Measurements from ENCODE around the gene LZTFL1.

LZTFL1 gene

DNA sequence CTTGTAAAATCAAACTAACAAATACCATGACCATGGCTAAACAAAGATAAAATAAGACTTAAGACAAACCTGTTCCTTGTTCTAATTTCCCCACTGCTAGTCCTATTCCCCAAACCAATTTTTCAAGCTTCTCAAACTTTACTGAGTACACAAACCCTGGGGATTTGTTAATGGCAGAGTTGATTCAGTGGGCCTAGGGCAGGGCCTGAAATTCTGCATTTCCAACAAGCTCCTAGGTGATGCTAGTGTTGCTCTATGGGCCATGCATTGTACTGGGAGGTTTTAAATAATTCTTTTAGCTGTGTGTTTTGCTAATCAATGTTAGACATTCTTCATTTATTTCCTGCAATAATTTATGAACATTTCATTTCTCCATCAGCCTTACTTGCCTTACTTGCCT is 31.1 kb upstream of the LZTFL1 start:
- no peak overlapping the region for H2AFZ ChIP-seq (ENCODE audit: low read depth, low read length, severe bottlenecking)
- H3K27me3 ChIP-seq (ENCODE audit: low read length): no peaks in the 10 kb centered on the region
- H3K27ac ChIP-seq (ENCODE audit: low read depth, low read length): no peak overlapping the region
- H3K9ac ChIP-seq (ENCODE audit: low read length): no peak overlapping the region
- H3K79me2 ChIP-seq (ENCODE audit: insufficient read depth, low read length): no peaks in the 10 kb centered on the region
- TF ChIP-seq CTCF (IDR thresholded peaks at IDR 0.05; ENCODE audit: insufficient read depth, low read length, poor library complexity, severe bottlenecking) (no peak), EZH2phosphoT487 (conservative IDR thresholded peaks at IDR 0.05; ENCODE audit: low read length) (no peak)
- no peak overlapping the region for H3K4me3 ChIP-seq (ENCODE audit: insufficient read depth, low read length, poor library complexity, severe bottlenecking)
- no peaks in the 10 kb centered on the region for H3K9me2 ChIP-seq (replicated peaks; ENCODE audit: insufficient read depth, low read length)
- H3K36me3 ChIP-seq (ENCODE audit: low read length): no peaks in the 10 kb centered on the region
- no peaks in the 10 kb centered on the region for H4K20me1 ChIP-seq (ENCODE audit: low read depth, low read length)
- H3K4me2 ChIP-seq (ENCODE audit: low read depth, low read length, poor library complexity, severe bottlenecking): no peak overlapping the region
- no peaks in the 10 kb centered on the region for H3K9me3 ChIP-seq (ENCODE audit: insufficient read depth, low read length)
- H3F3A ChIP-seq (ENCODE audit: insufficient read depth): no peaks in the 10 kb centered on the region

DNA sequence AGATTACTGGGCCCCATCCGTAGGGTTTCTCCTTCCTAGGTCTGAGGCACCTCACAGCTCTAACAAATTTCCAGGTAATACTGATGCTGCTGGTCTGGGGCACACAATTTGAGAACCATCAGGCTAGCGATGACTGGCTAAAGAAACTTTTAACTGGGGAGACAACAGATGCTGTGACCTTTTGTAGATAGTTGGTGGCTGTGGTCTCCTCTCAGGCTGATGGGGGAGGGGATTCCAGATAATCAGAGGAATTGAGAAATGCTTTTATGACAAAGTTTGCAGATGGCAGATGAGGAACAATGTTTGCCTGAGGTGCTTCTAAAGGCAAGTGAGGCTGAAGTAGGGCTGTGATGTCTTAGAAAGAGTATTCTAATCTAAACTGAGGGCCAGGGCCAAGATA is 30.6 kb upstream of the LZTFL1 start:
- H3K27ac ChIP-seq (ENCODE audit: low read depth, low read length): no peak overlapping the region
- no peaks in the 10 kb centered on the region for H3F3A ChIP-seq (ENCODE audit: insufficient read depth)
- TF ChIP-seq CTCF (IDR thresholded peaks at IDR 0.05; ENCODE audit: insufficient read depth, low read length, poor library complexity, severe bottlenecking) (no peak), EZH2phosphoT487 (conservative IDR thresholded peaks at IDR 0.05; ENCODE audit: low read length) (no peak)
- H3K36me3 ChIP-seq (ENCODE audit: low read length): no peaks in the 10 kb centered on the region
- no peak overlapping the region for H3K4me3 ChIP-seq (ENCODE audit: insufficient read depth, low read length, poor library complexity, severe bottlenecking)
- H2AFZ ChIP-seq (ENCODE audit: low read depth, low read length, severe bottlenecking): no peak overlapping the region
- no peak overlapping the region for H3K4me2 ChIP-seq (ENCODE audit: low read depth, low read length, poor library complexity, severe bottlenecking)
- no peaks in the 10 kb centered on the region for H3K79me2 ChIP-seq (ENCODE audit: insufficient read depth, low read length)
- H3K9ac ChIP-seq (ENCODE audit: low read length): no peak overlapping the region
- no peaks in the 10 kb centered on the region for H3K9me2 ChIP-seq (replicated peaks; ENCODE audit: insufficient read depth, low read length)
- no peaks in the 10 kb centered on the region for H3K27me3 ChIP-seq (ENCODE audit: low read length)
- H4K20me1 ChIP-seq (ENCODE audit: low read depth, low read length): no peaks in the 10 kb centered on the region
- H3K9me3 ChIP-seq (ENCODE audit: insufficient read depth, low read length): no peaks in the 10 kb centered on the region

GRCh38 chr3:45871780-45872179 is 29.9 kb upstream of the LZTFL1 start:
- Histone ChIP-seq H3K9ac (ENCODE audit: low read length) (no peak overlapping the region), H3K9me2 (replicated peaks; ENCODE audit: insufficient read depth, low read length) (no peaks in the 10 kb centered on the region), H3K4me3 (ENCODE audit: insufficient read depth, low read length, poor library complexity, severe bottlenecking) (no peak overlapping the region), H3K9me3 (ENCODE audit: insufficient read depth, low read length) (no peaks in the 10 kb centered on the region), H3K27ac (ENCODE audit: low read depth, low read length) (no peak overlapping the region), H3K36me3 (ENCODE audit: low read length) (no peaks in the 10 kb centered on the region), H3K79me2 (ENCODE audit: insufficient read depth, low read length) (no peaks in the 10 kb centered on the region), H3K27me3 (ENCODE audit: low read length) (no peaks in the 10 kb centered on the region), H3K4me2 (ENCODE audit: low read depth, low read length, poor library complexity, severe bottlenecking) (no peak overlapping the region), H2AFZ (ENCODE audit: low read depth, low read length, severe bottlenecking) (no peak overlapping the region), H4K20me1 (ENCODE audit: low read depth, low read length) (no peaks in the 10 kb centered on the region), H3F3A (ENCODE audit: insufficient read depth) (no peaks in the 10 kb centered on the region)
- TF ChIP-seq EZH2phosphoT487 (conservative IDR thresholded peaks at IDR 0.05; ENCODE audit: low read length): no peak
- no peak for TF ChIP-seq CTCF (IDR thresholded peaks at IDR 0.05; ENCODE audit: insufficient read depth, low read length, poor library complexity, severe bottlenecking)

- Histone ChIP-seq H3K9ac (ENCODE audit: low read length) (no peak overlapping the region), H2AFZ (ENCODE audit: low read depth, low read length, severe bottlenecking) (no peak overlapping the region), H3K9me2 (replicated peaks; ENCODE audit: insufficient read depth, low read length) (no peaks in the 10 kb centered on the region), H3K27me3 (ENCODE audit: low read length) (no peaks in the 10 kb centered on the region), H3K36me3 (ENCODE audit: low read length) (no peaks in the 10 kb centered on the region), H3F3A (ENCODE audit: insufficient read depth) (no peaks in the 10 kb centered on the region), H3K79me2 (ENCODE audit: insufficient read depth, low read length) (no peaks in the 10 kb centered on the region), H3K9me3 (ENCODE audit: insufficient read depth, low read length) (no peaks in the 10 kb centered on the region), H3K4me3 (ENCODE audit: insufficient read depth, low read length, poor library complexity, severe bottlenecking) (no peak overlapping the region), H3K27ac (ENCODE audit: low read depth, low read length) (no peak overlapping the region), H3K4me2 (ENCODE audit: low read depth, low read length, poor library complexity, severe bottlenecking) (no peak overlapping the region), H4K20me1 (ENCODE audit: low read depth, low read length) (no peaks in the 10 kb centered on the region)
- TF ChIP-seq CTCF (IDR thresholded peaks at IDR 0.05; ENCODE audit: insufficient read depth, low read length, poor library complexity, severe bottlenecking): no peak
- no peak for TF ChIP-seq EZH2phosphoT487 (conservative IDR thresholded peaks at IDR 0.05; ENCODE audit: low read length)
Observed at GRCh38 chr3:45870099-45870498, 28.2 kb upstream of the LZTFL1 start.

Data from SU-DHL-6 (cell line).